Gastroesophageal sphincter (tissue), 3 donors: ENCODE results near the gene IL1RAP.

Experiments
- POLR2AphosphoS5 ChIP-seq: sonication (generic); formaldehyde crosslinking; IDR thresholded peaks from one replicate; pipeline ENCODE4 v1.6.1; 2017; ENCODE audit warnings: antibody characterized with exemption
- TF ChIP-seq, protein P1 (sequence below), 4 experiments: fragments of 200-600 bp in 2 of 4; fragments of 450-650 bp in 2 of 4; sonication (generic) in 1 of 4; IDR thresholded peaks; one replicate each; pipeline ENCODE4 v1.5.1; 2017 to 2019; ENCODE audit warnings: antibody characterized with exemption in 4 of 4, mild to moderate bottlenecking in 2 of 4, moderate library complexity in 2 of 4

DNA sequence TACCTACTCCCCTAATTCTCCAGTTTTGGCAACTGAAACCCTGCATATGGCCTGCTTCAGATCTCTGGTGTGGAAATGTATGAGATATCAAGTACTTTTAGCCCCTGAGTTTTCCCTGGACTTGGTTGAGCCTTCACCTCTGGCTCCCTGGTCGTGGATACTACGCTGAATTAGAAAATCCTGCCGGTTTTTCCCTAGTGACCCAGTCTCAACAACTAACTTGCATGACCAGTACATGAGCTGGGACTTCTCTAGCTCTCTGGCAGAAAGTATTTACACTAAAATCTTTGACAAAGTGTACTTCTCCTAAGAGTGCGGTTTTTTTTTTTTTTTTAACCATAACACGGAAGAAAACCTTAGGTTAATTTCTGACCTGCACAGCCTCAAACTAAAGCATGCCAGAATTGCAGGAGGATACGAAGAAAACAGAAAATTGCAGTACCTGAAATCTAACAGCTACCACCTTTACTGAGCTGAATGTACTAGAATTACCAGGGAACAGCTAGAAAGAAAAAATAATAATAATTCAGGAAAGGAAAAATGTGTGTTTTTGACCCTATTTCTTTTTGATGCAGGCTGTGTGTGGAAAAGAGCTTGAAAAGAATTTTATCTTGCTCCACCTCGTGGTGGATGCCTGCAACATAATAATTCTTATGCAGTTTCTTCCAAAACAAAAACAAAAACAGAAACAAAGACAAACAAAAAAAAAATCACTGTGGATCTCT is 183.1 kb downstream of the IL1RAP start:
- TF ChIP-seq POLR2AphosphoS5, result no peak
- TF ChIP-seq, protein P1, sequence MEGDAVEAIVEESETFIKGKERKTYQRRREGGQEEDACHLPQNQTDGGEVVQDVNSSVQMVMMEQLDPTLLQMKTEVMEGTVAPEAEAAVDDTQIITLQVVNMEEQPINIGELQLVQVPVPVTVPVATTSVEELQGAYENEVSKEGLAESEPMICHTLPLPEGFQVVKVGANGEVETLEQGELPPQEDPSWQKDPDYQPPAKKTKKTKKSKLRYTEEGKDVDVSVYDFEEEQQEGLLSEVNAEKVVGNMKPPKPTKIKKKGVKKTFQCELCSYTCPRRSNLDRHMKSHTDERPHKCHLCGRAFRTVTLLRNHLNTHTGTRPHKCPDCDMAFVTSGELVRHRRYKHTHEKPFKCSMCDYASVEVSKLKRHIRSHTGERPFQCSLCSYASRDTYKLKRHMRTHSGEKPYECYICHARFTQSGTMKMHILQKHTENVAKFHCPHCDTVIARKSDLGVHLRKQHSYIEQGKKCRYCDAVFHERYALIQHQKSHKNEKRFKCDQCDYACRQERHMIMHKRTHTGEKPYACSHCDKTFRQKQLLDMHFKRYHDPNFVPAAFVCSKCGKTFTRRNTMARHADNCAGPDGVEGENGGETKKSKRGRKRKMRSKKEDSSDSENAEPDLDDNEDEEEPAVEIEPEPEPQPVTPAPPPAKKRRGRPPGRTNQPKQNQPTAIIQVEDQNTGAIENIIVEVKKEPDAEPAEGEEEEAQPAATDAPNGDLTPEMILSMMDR (IDR thresholded peaks at IDR 0.05), result peak; percentile 13 to 38 (median 28)
